IPS DF 19.7 (cell line): ENCODE results near the gene SEMA5B.

Experiments used
- DNase-seq: peaks from one replicate; pipeline ENCODE4 v3.0.0-alpha.2; 2013; ENCODE audit warnings: low read depth, low spot score

SEMA5B gene

GRCh38 chr3:122942937-122943827, 84.4 kb downstream of the SEMA5B start:
- DNase-seq: no peak

- no peak for DNase-seq
Observed at GRCh38 chr3:122942239-122942638, 85.3 kb downstream of the SEMA5B start.

- DNase-seq: no peak
Observed at GRCh38 chr3:122941228-122942206, 86.0 kb downstream of the SEMA5B start.

DNA sequence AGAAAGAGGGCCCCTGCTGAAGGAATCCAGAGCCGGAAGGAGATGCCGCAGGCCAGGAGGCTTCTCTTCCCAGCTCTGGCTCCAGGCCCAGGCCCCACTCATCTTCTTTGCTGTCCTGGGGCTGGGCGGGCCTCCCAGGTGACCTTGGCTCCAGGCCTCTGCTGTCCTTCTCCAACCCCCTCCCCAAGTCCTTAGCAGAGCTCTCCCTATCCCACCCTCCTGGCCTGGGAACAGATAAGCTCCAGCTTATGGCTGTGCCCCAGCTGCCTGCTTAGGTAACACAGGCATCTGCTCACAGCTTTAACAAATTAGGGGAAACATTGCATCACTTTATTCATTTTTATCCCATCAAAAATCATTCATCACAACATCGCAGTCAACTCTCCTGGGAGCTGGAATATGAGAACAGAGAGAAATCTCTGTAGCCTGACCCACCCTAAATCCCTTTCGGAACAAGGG, 86.9 kb downstream of the SEMA5B start:
- no peak for DNase-seq

DNA sequence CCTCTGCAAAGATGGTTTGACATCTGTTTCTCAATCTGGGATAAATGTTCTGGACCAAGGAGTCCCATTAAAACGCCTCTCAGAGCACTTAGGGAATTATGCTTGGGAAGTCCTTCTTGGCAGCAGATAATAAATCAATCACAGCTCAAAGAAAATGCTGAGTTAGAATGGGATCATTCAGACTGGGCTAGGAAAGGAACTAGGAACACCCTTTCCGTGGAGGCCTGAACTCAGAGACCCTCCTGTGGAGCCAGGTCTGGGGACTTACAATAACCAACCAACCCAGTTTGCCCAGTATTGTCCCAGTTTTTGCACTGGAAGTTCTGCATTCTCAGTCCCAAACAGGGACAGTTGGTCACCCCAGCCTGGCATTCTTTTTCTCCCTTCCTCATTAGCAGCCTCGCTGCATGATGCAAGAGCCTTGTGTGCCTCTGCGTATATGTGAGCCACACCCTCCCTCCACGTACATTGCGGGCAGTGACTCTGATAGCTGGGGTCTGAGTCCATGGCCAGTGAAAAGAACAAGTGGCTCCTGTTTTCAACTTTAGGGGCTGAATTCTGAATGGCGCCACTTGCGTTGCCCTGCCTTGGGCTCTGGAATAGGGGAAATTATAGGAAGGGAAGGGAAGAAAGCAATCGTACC, 88.7 kb downstream of the SEMA5B start:
- no peak for DNase-seq

GRCh38 chr3:122937745-122938144, 89.8 kb downstream of the SEMA5B start:
- no peak for DNase-seq

DNA sequence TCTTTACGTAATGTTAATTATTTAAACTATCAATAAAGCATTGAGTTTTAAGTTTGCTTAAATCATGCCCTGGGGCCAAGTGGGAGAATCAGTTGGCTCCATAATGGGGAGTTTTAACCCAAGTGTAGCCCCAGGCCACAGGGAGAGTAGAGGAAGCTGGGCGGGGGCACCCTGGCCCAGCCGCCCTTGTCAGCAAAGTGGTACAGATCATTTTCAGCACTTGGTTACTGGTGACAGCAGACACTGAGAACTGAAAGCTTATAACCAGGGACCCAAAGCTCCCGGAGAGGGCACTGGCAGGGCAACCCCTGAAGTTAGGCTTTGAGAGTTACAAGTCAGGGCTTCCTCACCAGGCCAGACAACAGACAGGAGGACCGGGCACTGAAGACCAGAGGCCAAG, 90.6 kb downstream of the SEMA5B start:
- DNase-seq: no peak

DNA sequence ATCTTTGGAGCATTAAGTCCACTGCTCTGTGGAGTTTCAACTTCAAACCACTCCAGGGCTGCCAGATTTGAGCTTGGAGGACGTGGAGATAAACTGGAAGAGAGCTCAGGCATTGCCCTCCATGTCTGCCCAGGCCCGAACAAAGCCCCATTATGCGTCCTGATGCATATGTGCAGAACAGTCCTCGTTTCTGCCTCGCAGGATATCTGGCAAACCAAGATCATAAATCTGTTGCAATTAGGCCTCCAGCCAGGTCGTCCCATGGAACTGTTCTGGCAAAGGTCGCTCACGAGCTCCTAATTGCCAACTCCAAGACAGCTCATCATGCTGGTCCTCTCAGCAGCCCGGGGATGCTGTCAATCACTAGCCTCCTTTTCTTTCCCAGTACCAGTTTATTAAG, 91.2 kb downstream of the SEMA5B start:
- DNase-seq: no peak

DNA sequence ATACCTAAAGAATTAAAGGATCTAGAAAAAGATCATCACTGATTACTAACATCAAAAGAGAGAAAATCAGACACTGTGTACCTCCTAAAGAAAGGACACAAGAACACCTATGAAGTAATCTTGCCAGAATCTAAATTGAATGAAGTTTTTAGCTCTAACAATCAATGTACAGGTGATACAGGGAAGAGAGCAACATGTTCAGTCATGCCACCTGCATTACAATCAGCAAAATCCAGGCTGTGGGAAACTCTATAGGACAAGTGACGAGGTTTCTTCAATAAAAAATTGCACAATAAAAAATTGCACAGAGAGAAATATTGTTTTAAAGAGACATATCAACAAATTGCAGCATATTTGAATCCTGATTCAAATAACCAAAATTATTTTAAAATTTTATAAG, 93.3 kb downstream of the SEMA5B start:
- DNase-seq: no peak

GRCh38 chr3:122932251-122932967, 95.2 kb downstream of the SEMA5B start:
- DNase-seq: no peak

- no peak for DNase-seq
Observed at GRCh38 chr3:122931636-122932035, 95.9 kb downstream of the SEMA5B start.

DNA sequence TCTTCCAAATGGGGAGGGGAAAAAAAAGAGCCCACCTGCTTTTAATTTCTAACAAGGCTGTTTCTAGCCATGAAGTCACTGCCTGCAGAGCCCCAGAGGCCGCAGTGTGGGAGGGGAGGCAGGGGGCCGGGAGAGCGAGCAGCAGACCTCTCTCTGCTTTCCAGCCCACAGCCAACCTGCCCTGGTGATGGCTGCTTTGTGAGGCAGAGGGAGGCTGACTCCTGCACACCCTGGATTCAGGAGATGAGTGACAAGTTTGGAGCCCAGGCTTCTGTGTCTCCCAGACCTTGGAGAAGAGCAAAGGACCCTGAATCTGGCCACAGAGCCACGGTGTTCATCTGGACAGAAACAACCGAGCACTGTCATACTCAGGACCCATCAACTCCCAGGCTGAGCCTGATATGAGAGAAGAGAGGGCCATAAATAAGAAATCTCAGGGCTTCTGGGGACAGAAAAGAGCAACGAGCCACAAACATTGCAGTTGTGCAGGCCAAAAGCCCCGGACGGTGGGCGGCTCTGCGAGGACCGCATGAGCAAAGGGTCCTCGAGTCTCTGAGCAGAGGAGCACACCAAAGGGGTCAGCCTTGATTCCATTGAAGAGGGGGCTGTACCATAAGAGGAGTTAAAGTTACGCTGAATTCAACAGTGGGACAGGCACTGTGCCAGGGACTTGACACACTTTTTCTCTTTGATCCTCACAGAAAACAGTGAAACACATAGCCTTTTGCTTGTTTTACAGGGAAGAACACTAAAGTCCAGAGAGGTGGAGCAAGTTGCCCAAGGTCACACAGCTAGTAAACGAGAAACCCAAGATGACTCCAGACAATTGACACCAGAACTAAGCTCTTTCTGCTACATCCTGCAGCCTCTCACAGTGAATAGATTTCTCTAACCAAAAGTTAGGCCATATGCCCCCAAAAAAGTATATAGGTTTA, 97.2 kb downstream of the SEMA5B start:
- DNase-seq: no peak

DNA sequence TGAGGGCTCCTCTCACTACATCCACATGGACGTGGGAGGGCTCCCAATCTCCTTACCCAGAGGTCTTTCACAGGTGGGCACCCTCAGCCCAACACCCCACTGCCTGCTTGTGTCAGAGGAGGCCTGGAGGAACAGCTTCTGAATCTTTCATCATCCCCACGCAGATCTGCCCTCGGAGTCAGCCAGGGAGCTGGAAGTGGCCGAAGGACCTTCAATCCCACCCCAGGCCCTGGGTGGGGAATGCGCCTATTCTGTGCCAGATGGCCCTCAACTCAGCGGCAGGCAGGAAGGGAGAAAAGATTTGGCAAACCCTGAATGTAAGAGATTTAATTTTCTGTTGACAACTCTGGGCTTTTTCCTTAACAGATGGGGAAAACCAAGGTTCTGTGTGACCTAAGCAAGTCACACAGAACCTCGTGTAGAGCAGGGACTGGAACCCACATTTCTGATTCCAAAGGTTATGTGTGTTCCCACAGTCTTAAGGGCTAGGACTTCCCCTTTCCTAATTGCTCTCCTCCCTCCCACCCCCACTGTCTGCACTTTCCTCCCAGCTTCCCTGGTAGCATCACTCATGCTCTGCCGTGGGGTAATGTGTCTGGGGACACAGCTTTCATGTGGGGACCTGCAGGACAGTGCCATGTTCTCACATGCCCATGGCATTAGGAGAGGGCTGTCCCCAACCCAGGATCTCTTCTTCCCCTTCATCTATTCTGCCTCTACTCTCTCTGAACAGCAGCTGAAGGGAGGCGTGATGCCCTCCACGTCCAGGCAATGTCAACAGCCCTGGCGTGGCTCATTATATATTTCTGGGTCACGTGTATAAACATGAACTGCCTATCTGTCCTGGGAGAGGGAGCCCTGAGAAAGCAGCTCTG, 98.1 kb downstream of the SEMA5B start:
- no peak for DNase-seq

DNA sequence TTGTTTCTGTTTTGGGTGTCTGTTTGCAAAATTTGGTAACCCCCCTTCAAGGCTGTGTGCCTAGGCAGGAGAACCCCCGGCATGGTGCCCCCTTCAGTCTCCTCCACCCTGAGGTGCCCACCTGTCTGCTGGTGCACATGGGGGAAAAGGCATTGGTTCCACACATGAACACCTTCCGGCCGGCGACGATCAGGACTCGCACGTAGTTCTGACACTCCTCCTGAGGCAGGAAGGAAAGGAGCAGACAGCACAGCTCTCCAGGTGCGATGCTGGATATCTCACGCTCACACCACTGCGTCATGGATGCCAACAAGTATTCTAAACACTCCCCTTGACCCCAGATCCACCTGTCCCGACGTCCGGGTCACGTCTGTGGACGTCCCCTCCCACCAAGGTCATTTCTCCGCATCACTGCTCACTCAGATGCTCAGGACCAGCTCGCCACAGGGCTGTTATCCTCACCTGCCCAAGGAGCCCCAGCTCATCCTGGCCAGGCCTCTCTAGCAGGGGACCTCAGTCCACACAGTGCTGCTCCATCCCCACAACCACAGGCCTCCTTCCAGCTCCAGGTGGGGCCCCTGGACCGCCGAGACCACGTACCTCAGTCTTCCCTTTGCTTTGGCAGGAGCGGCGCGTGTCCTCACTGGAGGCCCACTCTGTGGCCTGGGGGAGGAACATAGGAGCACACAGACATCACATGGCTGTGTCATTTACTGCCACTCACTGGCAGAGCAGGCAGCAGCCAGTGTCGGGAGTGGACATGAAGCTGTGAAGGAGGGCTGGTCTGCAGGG, 99.0 kb downstream of the SEMA5B start:
- no peak for DNase-seq

GRCh38 chr3:122927726-122928125, 99.8 kb downstream of the SEMA5B start:
- DNase-seq: no peak

DNA sequence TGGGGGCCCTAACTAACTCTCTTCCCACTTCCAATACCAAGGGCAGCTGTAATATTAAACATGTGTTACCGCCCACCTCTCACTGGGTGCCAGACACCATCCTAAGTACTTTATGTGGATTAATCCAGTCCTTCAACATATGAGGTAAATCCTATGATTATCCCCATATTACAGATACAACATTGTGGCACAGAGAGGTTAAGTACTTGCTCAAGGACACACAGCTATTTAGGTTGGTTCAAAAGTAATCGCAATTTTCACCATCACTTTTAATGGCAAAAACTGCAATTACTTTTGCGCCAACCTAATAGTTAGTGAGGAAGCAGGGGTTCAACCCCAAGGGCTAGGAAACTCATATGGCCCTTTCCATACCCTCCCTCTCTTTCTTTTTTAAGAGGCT, 100.8 kb downstream of the SEMA5B start:
- no peak for DNase-seq

GRCh38 chr3:122926322-122926721, 101.2 kb downstream of the SEMA5B start:
- DNase-seq: no peak

DNA sequence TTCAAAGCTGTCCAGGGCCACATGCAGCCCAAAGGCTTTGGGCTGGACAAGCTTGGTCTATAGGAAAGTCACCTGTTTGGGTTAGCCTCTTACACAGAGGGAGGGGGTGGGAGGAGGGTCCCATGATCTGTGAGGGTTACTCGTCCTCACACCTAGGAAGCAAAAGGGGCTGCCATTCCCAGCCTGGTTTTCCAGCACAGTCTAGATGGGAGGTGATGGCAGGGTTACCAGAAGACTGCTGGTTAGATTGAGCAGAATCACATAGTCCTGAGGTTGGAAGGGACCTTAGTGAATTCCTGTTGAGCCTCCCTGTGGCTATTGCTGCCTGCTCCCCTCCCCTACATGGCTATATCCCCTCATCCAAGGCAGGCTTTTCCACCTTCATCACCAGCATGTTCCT, 101.8 kb downstream of the SEMA5B start:
- DNase-seq: no peak
